IMR-90 (cell line): Measurements from ENCODE around the gene CAMK2G. TPM values are rescaled to one million over a fixed set of nuclear protein-coding genes. Genes with fewer than 3 reads are reported as not detected.

Experiments
- ATAC-seq: fragments of 200-7000 bp; cut with Tn5 transposase; 2 replicates; pipeline ENCODE4 v1.9.1; 2020; ENCODE audit warnings: low read depth, mild to moderate bottlenecking, moderate library complexity
- BruUV-seq: library from RNA; stranded (reverse); fragments of 400-500 nt; replicated peaks from 2 replicates; lab custom pipeline; 2021; lab: Mats Ljungman, UMichigan
- CTCF ChIA-PET: fragments of 300-600 bp; formaldehyde crosslinking; extraction: SDS; loops from one replicate; lab custom pipeline; 2021; ENCODE audit warnings: antibody characterized with exemption; lab: Yijun Ruan, JAX
- POLR2A ChIA-PET: fragments of 300-600 bp; sonication (Branson Sonifier 250); formaldehyde crosslinking; loops from one replicate; lab custom pipeline; 2022; ENCODE audit warnings: antibody characterized with exemption; ENCODE audit not compliant: unreplicated experiment; lab: Charles Lee
- DNase-seq: peaks from one replicate; pipeline ENCODE4 v3.0.0; 2013
- H2AFZ ChIP-seq: replicated peaks from 2 replicates; pipeline ENCODE3; 2013; ENCODE audit warnings: low read length, mild to moderate bottlenecking; ENCODE audit not compliant: poor library complexity
- H2AK5ac ChIP-seq: 2 replicates; pipeline ENCODE4 v1.6.1; 2013; ENCODE audit warnings: low read depth, low read length, inconsistent platforms
- H2AK9ac ChIP-seq: replicated peaks from 2 replicates; pipeline ENCODE3; 2013; ENCODE audit warnings: mild to moderate bottlenecking, low read depth, low read length, moderate library complexity; ENCODE audit not compliant: poor library complexity
- H2BK120ac ChIP-seq: 2 replicates; pipeline ENCODE4 v1.6.1; 2013; ENCODE audit warnings: low read depth, low read length, inconsistent platforms
- H2BK15ac ChIP-seq: 3 replicates; pipeline ENCODE4 v1.6.1; 2013; ENCODE audit warnings: low read depth, low read length, inconsistent platforms
- H2BK20ac ChIP-seq: 2 replicates; pipeline ENCODE4 v1.6.1; 2013; ENCODE audit warnings: low read depth, mild to moderate bottlenecking, inconsistent platforms, low read length, moderate library complexity
- H2BK5ac ChIP-seq: 2 replicates; pipeline ENCODE4 v1.6.1; 2013; ENCODE audit warnings: mild to moderate bottlenecking, low read depth, low read length, inconsistent platforms; ENCODE audit not compliant: poor library complexity, severe bottlenecking
- H3K14ac ChIP-seq: replicated peaks from 2 replicates; pipeline ENCODE4 v1.6.1; 2013; ENCODE audit warnings: low read depth, low read length, inconsistent platforms
- H3K18ac ChIP-seq: 2 replicates; pipeline ENCODE4 v1.6.1; 2013; ENCODE audit warnings: low read depth, low read length, control low read depth
- H3K23ac ChIP-seq: 2 replicates; pipeline ENCODE4 v1.6.1; 2013; ENCODE audit warnings: low read depth, low read length, inconsistent platforms
- H3K27ac ChIP-seq: 2 replicates; pipeline ENCODE4 v1.5.1; 2013; ENCODE audit warnings: mild to moderate bottlenecking, control low read depth, low read length; ENCODE audit not compliant: insufficient read depth
- H3K27me3 ChIP-seq: 2 replicates; pipeline ENCODE4 v1.6.1; 2013; ENCODE audit warnings: low read length; ENCODE audit not compliant: control insufficient read depth, insufficient read depth
- H3K36me3 ChIP-seq: 2 replicates; pipeline ENCODE4 v1.6.1; 2013; ENCODE audit warnings: low read length, mixed read lengths; ENCODE audit not compliant: control insufficient read depth, insufficient read depth
- H3K4ac ChIP-seq: 2 replicates; pipeline ENCODE4 v1.6.1; 2013; ENCODE audit warnings: low read depth, low read length, inconsistent platforms
- H3K4me1 ChIP-seq: 2 replicates; pipeline ENCODE4 v1.6.1; 2013; ENCODE audit warnings: low read length, mixed read lengths; ENCODE audit not compliant: control insufficient read depth, insufficient read depth
- H3K4me2 ChIP-seq: 2 replicates; pipeline ENCODE4 v1.6.1; 2013; ENCODE audit warnings: low read depth, mild to moderate bottlenecking, control low read depth, low read length, moderate library complexity
- H3K4me3 ChIP-seq: 2 replicates; pipeline ENCODE4 v1.5.1; 2013; ENCODE audit warnings: low read depth, mild to moderate bottlenecking, control low read depth, low read length, moderate library complexity; ENCODE audit not compliant: insufficient read depth
- H3K56ac ChIP-seq: 2 replicates; pipeline ENCODE4 v1.6.1; 2013; ENCODE audit warnings: low read length, inconsistent platforms; ENCODE audit not compliant: insufficient read depth; ENCODE audit errors: extremely low read depth
- H3K79me1 ChIP-seq, 2 experiments: 2 replicates each; pipeline ENCODE4 v1.6.1; 2013; ENCODE audit warnings: low read length in 2 of 2, inconsistent platforms in 1 of 2, low read depth in 1 of 2
- H3K9ac ChIP-seq: 2 replicates; pipeline ENCODE4 v1.6.1; 2013; ENCODE audit warnings: low read depth, low read length, control low read depth
- H3K9me1 ChIP-seq: 2 replicates; pipeline ENCODE4 v1.6.1; 2013; ENCODE audit warnings: low read length, inconsistent platforms; ENCODE audit not compliant: insufficient read depth
- H3K9me3 ChIP-seq: 2 replicates; pipeline ENCODE4 v1.6.1; 2013; ENCODE audit warnings: low read length; ENCODE audit not compliant: control insufficient read depth, insufficient read depth
- H4K20me1 ChIP-seq: 2 replicates; pipeline ENCODE4 v1.6.1; 2013; ENCODE audit warnings: low read length, inconsistent platforms; ENCODE audit not compliant: insufficient read depth
- H4K5ac ChIP-seq: 2 replicates; pipeline ENCODE4 v1.6.1; 2013; ENCODE audit warnings: mild to moderate bottlenecking, low read depth, low read length, control low read depth
- H4K8ac ChIP-seq, 2 experiments: 2 replicates each; pipeline ENCODE4 v1.6.1; 2013; ENCODE audit warnings: low read depth in 2 of 2, low read length in 2 of 2, control low read depth in 1 of 2, inconsistent platforms in 1 of 2
- H4K91ac ChIP-seq: 2 replicates; pipeline ENCODE4 v1.6.1; 2013; ENCODE audit warnings: low read depth, low read length, inconsistent platforms; ENCODE audit not compliant: insufficient read depth
- BHLHE40 ChIP-seq: fragments of 150-350 bp; IDR thresholded peaks from 2 replicates; pipeline ENCODE4 v1.6.1; 2016; ENCODE audit warnings: mild to moderate bottlenecking, low read depth, low read length
- CHD1 ChIP-seq: IDR thresholded peaks from 2 replicates; pipeline ENCODE4 v1.6.1; 2012; ENCODE audit warnings: low read depth, low read length, improper control_type of control experiment
- MAZ ChIP-seq: IDR thresholded peaks from 2 replicates; pipeline ENCODE4 v1.6.1; 2012; ENCODE audit warnings: low read depth, mild to moderate bottlenecking, low read length, improper control_type of control experiment, moderate library complexity, borderline replicate concordance
- MXI1 ChIP-seq: IDR thresholded peaks from 2 replicates; pipeline ENCODE4 v1.6.1; 2012; ENCODE audit warnings: low read depth, mild to moderate bottlenecking, low read length, moderate library complexity, borderline replicate concordance
- POLR2A ChIP-seq: IDR thresholded peaks from 2 replicates; pipeline ENCODE4 v1.6.1; 2012; ENCODE audit warnings: mild to moderate bottlenecking, low read depth, low read length
- RCOR1 ChIP-seq: IDR thresholded peaks from 2 replicates; pipeline ENCODE4 v1.6.1; 2012; ENCODE audit warnings: mild to moderate bottlenecking, low read length, improper control_type of control experiment; ENCODE audit not compliant: insufficient replicate concordance
- SMC3 ChIP-seq: fragments of 150-350 bp; IDR thresholded peaks from 2 replicates; pipeline ENCODE4 v1.6.1; 2016; ENCODE audit warnings: low read depth, mild to moderate bottlenecking, antibody characterized with exemption, low read length, moderate library complexity
- USF2 ChIP-seq: fragments of 150-350 bp; IDR thresholded peaks from 2 replicates; pipeline ENCODE4 v1.6.1; 2017; ENCODE audit warnings: mild to moderate bottlenecking, antibody characterized with exemption, low read length, low read depth
- WGBS, 2 experiments: methylation state at CpG; one replicate each; pipeline versions ENCODE4 v1.1.5 to v1.1.7; 2013; ENCODE audit warnings: missing lambda C conversion rate in 2 of 2; ENCODE audit not compliant: insufficient read length in 1 of 2; ENCODE audit errors: extremely low coverage in 2 of 2; 5-methylcytosine and 5-hydroxymethylcytosine counted together
- dilution Hi-C: fragments of 300-500 bp; cut with HindIII; formaldehyde crosslinking; loops from one replicate; pipeline ENCODE4 v1.14.3; 2018; ENCODE audit warnings: low sequenced_read_pairs; ENCODE audit not compliant: unreplicated experiment
- in situ Hi-C: fragments of 300-500 bp; cut with MboI; formaldehyde crosslinking; loops from 3 replicates; pipeline ENCODE4 v1.14.3; 2019; ENCODE audit warnings: low sequenced_read_pairs, inconsistent platforms, mixed read lengths
- intact Hi-C: fragments of 100-400 bp; cut with micrococcal nuclease; formaldehyde crosslinking; loops from 2 replicates; pipeline ENCODE4 v1.10.0; 2022
- polyA plus RNA-seq, 3 experiments: library from polyadenylated mRNA; depleted of rRNA; stranded (reverse); fragments of >200 nt; gene quantifications; 2 replicates each; pipeline ENCODE4 v1.2.3, GENCODE V29; 2012; ENCODE audit warnings: low replicate concordance in 1 of 3
- total RNA-seq: library from RNA; depleted of rRNA; stranded (reverse); fragments of >200 nt; gene quantifications from 2 replicates; pipeline ENCODE4 v1.2.3, GENCODE V29; 2012
- TF ChIP-seq, protein P1 (sequence below): conservative IDR thresholded peaks from 2 replicates; pipeline ENCODE4 v1.5.1; 2012; ENCODE audit warnings: mild to moderate bottlenecking, low read depth, low read length, improper control_type of control experiment

CAMK2G gene
- total and polyA plus RNA-seq, 2 of the 4 experiments (the other 2 are of a cell fraction): 20.4 to 25.4 TPM

DNA sequence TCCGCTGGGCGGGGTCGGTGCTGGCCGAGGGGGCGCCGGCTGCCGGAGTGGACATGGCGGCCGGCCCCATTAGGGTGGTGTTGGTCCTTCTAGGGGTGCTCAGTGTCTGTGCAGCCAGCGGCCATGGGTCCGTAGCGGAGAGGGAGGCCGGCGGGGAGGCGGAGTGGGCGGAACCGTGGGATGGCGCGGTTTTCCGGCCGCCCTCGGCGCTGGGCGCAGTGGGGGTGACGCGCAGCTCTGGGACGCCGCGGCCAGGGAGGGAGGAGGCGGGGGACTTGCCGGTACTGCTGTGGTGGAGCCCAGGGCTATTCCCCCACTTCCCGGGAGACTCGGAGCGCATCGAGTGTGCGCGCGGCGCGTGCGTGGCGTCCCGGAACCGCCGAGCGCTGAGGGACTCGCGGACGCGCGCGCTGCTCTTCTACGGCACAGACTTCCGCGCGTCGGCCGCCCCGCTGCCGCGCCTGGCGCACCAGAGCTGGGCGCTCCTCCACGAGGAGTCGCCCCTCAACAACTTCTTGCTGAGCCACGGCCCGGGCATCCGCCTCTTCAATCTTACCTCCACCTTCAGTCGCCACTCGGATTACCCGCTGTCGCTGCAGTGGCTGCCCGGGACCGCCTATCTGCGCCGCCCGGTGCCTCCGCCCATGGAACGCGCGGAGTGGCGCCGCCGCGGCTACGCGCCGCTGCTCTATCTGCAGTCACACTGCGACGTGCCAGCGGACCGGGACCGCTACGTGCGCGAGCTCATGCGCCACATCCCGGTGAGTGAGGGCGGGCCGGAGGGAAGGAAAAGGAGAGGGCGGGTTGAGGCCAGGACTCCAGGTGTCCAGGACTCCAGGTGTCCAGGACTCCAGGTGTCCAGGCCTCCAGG, 101.8 kb downstream of the CAMK2G start (continued):
- TF ChIP-seq CHD1: 0 out of 2 replicates have a peak, but pooled peaks have one; percentile 47
- no peak for TF ChIP-seq SMC3
- TF ChIP-seq BHLHE40: peak; percentile 54; the same call in 1 of the 2 replicates

DNA sequence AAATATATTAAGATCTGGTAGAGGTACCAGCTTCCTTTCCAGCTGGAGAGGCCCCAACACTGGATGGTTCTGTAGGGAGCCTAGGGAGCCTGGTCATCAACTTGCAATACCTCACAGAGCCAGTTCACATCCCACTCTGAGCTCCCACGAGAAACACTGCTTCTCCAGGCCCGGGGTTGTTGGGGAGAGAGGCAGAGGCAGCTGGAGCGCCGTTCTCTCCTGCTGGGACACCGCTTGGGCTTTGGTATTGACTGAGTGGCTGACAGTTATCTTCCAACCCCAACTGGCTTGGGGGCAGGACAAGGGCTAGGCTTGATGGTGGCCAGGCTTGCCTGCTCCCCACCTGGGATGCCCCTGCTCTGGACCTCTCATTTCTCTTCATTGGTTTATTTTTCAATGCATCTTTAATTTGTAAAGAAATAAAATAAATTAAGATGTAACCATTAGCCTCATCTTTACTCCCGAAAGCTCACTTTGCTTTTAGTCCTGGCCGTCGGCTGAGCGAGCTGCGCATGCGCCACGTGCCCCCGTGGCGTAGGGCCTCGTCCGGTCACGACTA, 102.6 kb downstream of the CAMK2G start:
- H3K9me1 ChIP-seq: peaks cover 10% of the 10 kb centered on the region; the same call in 1 of the 2 replicates
- peaks cover 54% of the 10 kb centered on the region for H3K36me3 ChIP-seq
- H3K27ac ChIP-seq: peak overlapping the region; percentile 91
- H3K4me2 ChIP-seq: peak overlapping the region; percentile 56
- H2BK20ac ChIP-seq: no peak overlapping the region
- H2BK15ac ChIP-seq: 0 out of 3 replicates have a peak overlapping the region, but pooled peaks have one; percentile 18
- WGBS, 2 experiments: no CpG with 5 or more reads among the region's 17 CpGs
- peak overlapping the region; percentile 76 for H4K5ac ChIP-seq
- H2AK5ac ChIP-seq: peak overlapping the region; percentile 91
- in situ Hi-C loops: no loop called here
- H2BK120ac ChIP-seq: peak overlapping the region; percentile 57; the same call in 1 of the 2 replicates
- H3K27me3 ChIP-seq: no peaks in the 10 kb centered on the region
- H4K91ac ChIP-seq: peak overlapping the region; percentile 70
- peak overlapping the region; percentile 99 for H2AFZ ChIP-seq
- peak overlapping the region; percentile 58; the same call in 1 of the 2 replicates for H3K56ac ChIP-seq
- 0 out of 2 replicates have a peak overlapping the region, but pooled peaks have one; percentile 10 for H3K18ac ChIP-seq
- peak overlapping the region; percentile 96 for H3K14ac ChIP-seq
- peaks cover 4 to 56% of the 10 kb centered on the region in 2 experiments; a peak in 3 of 4 replicates for H3K79me1 ChIP-seq
- H3K4me1 ChIP-seq: peaks cover 7% of the 10 kb centered on the region
- BruUV-seq: no TSS peak
- peaks cover 25% of the 10 kb centered on the region for H4K20me1 ChIP-seq
- intact Hi-C loops: loop anchor here (1.0 kb wide), 1 partner anchor 28 kb away; the partner anchor contains the start of gene SEC24C
- H3K23ac ChIP-seq: peak overlapping the region; percentile 78; the same call in 1 of the 2 replicates
- H3K9me3 ChIP-seq: no peaks in the 10 kb centered on the region
- peak overlapping the region; percentile 68 to 74 for H4K8ac ChIP-seq
- H3K4ac ChIP-seq: peak overlapping the region; percentile 94
- dilution Hi-C loops: no loop called here
- peak overlapping the region; percentile 99 for H2AK9ac ChIP-seq
- H3K4me3 ChIP-seq: peak overlapping the region; percentile 72
- H2BK5ac ChIP-seq: peak overlapping the region; percentile 94
- peak; percentile 73 for DNase-seq
- H3K9ac ChIP-seq: peak overlapping the region; percentile 96
- CTCF ChIA-PET: no interaction called here
- peak; percentile 10 for ATAC-seq
- POLR2A ChIA-PET: interaction anchor here (0.9 kb wide), 1 partner anchor 14 kb away, joined by 4 read pairs; no protein-coding TSS in a partner anchor
- TF ChIP-seq RCOR1 (no peak), SMC3 (no peak), MAZ (no peak), MXI1 (no peak; the same call in 1 of the 2 replicates), USF2 (peak; percentile 66), POLR2A (no peak)
- TF ChIP-seq, protein P1, sequence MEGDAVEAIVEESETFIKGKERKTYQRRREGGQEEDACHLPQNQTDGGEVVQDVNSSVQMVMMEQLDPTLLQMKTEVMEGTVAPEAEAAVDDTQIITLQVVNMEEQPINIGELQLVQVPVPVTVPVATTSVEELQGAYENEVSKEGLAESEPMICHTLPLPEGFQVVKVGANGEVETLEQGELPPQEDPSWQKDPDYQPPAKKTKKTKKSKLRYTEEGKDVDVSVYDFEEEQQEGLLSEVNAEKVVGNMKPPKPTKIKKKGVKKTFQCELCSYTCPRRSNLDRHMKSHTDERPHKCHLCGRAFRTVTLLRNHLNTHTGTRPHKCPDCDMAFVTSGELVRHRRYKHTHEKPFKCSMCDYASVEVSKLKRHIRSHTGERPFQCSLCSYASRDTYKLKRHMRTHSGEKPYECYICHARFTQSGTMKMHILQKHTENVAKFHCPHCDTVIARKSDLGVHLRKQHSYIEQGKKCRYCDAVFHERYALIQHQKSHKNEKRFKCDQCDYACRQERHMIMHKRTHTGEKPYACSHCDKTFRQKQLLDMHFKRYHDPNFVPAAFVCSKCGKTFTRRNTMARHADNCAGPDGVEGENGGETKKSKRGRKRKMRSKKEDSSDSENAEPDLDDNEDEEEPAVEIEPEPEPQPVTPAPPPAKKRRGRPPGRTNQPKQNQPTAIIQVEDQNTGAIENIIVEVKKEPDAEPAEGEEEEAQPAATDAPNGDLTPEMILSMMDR: no peak
